Stomach smooth muscle (tissue), 2 donors: ENCODE measurements around the gene MDH2.
"Not testable (repeated sequence)": the region's sequence is repeated elsewhere in the genome, so short reads cannot be mapped to it uniquely, and the experiment has no call there.

ENCODE experiments used
- H3K27ac ChIP-seq: one replicate; pipeline ENCODE4 v1.7.0; 2013; ENCODE audit warnings: mild to moderate bottlenecking, low read length, inconsistent platforms
- H3K27me3 ChIP-seq, 2 donors: one replicate each; pipeline ENCODE4 v1.7.0; 2013; ENCODE audit warnings: low read length in 2 of 2; ENCODE audit not compliant: insufficient read depth in 2 of 2, control insufficient read depth in 1 of 2
- H3K36me3 ChIP-seq, 2 donors: one replicate each; pipeline ENCODE4 v1.7.0; 2013; ENCODE audit warnings: low read length in 2 of 2; ENCODE audit not compliant: control insufficient read depth in 2 of 2, insufficient read depth in 2 of 2
- H3K4me1 ChIP-seq: one replicate; pipeline ENCODE4 v1.7.0; 2013; ENCODE audit warnings: low read length; ENCODE audit not compliant: control insufficient read depth, insufficient read depth
- H3K4me3 ChIP-seq, 2 donors: one replicate each; pipeline ENCODE4 v1.7.0; 2013; ENCODE audit warnings: low read length in 2 of 2
- H3K9ac ChIP-seq, 2 donors: one replicate each; pipeline ENCODE4 v1.7.0; 2013; ENCODE audit warnings: low read length in 2 of 2, mild to moderate bottlenecking in 1 of 2
- H3K9me3 ChIP-seq, 2 donors: one replicate each; pipeline ENCODE4 v1.7.0; 2013; ENCODE audit warnings: low read length in 2 of 2; ENCODE audit not compliant: control insufficient read depth in 2 of 2
- donor health status: healthy.
- donor health status: Pancreatic carcinoma.

Gene MDH2

GRCh38 chr7:76047305-76047810, 548 bp upstream of the MDH2 start:
- H3K4me1 ChIP-seq = peaks cover 31% of the 10 kb centered on the region
- peak overlapping the region; percentile 98 for H3K4me3 ChIP-seq

GRCh38 chr7:76048668-76048988, 722 bp downstream of the MDH2 start:
- peak overlapping the region; percentile 88 for H3K27ac ChIP-seq
- H3K4me1 ChIP-seq = peaks cover 36% of the 10 kb centered on the region
- no peaks in the 10 kb centered on the region for H3K27me3 ChIP-seq
- H3K9me3 ChIP-seq = no peaks in the 10 kb centered on the region
- peak overlapping the region; percentile 98 for H3K9ac ChIP-seq
- H3K36me3 ChIP-seq = peaks cover 0 to 6% of the 10 kb centered on the region in 2 donors
- H3K4me3 ChIP-seq = peak overlapping the region; percentile 98

More at GRCh38 chr7:76047305-76047810, 548 bp upstream of the MDH2 start:
- peaks cover 0 to 6% of the 10 kb centered on the region in 2 donors for H3K36me3 ChIP-seq
- no peaks in the 10 kb centered on the region for H3K27me3 ChIP-seq
- no peaks in the 10 kb centered on the region for H3K9me3 ChIP-seq
- H3K9ac ChIP-seq = peak overlapping the region; percentile 98
- peak overlapping the region; percentile 88 for H3K27ac ChIP-seq

- Histone ChIP-seq H3K27ac (peak overlapping the region; percentile 88), H3K4me1 (peaks cover 42% of the 10 kb centered on the region), H3K4me3 (peak overlapping the region in 1 of 2 donors; percentile 52), H3K27me3 (no peaks in the 10 kb centered on the region), H3K9ac (no peak overlapping the region), H3K9me3 (no peaks in the 10 kb centered on the region), H3K36me3 (peaks cover 3 to 6% of the 10 kb centered on the region in 2 donors)
Measured at GRCh38 chr7:76049295-76049694, 1.4 kb downstream of the MDH2 start.

- H3K27ac ChIP-seq = no peak overlapping the region
- H3K36me3 ChIP-seq = peaks cover 5 to 6% of the 10 kb centered on the region in 2 donors
- H3K27me3 ChIP-seq = no peaks in the 10 kb centered on the region
- H3K4me3 ChIP-seq = no peak overlapping the region
- H3K9ac ChIP-seq = no peak overlapping the region
- peaks cover 46% of the 10 kb centered on the region for H3K4me1 ChIP-seq
- H3K9me3 ChIP-seq = no peaks in the 10 kb centered on the region
Measured at GRCh38 chr7:76050545-76050944, 2.6 kb downstream of the MDH2 start.

GRCh38 chr7:76051840-76052239, 3.9 kb downstream of the MDH2 start:
- Histone ChIP-seq H3K4me1 (peaks cover 39% of the 10 kb centered on the region), H3K27ac (no peak overlapping the region), H3K4me3 (no peak overlapping the region), H3K27me3 (no peaks in the 10 kb centered on the region), H3K9me3 (no peaks in the 10 kb centered on the region), H3K9ac (no peak overlapping the region), H3K36me3 (peaks cover 6 to 8% of the 10 kb centered on the region in 2 donors)

GRCh38 chr7:76052681-76053080, 4.8 kb downstream of the MDH2 start:
- Histone ChIP-seq H3K36me3 (peaks cover 14 to 17% of the 10 kb centered on the region in 2 donors), H3K4me1 (peaks cover 33% of the 10 kb centered on the region)
- H3K4me3 ChIP-seq, H3K27ac ChIP-seq, H3K9me3 ChIP-seq, H3K9ac ChIP-seq, H3K27me3 ChIP-seq: not testable (repeated sequence)

GRCh38 chr7:76053461-76053860, 5.6 kb downstream of the MDH2 start:
- no peak overlapping the region for H3K4me3 ChIP-seq
- H3K27ac ChIP-seq = no peak overlapping the region
- H3K36me3 ChIP-seq = peaks cover 21 to 25% of the 10 kb centered on the region in 2 donors
- no peaks in the 10 kb centered on the region for H3K9me3 ChIP-seq
- peak overlapping the region in 1 of 2 donors; percentile 47 for H3K9ac ChIP-seq
- peaks cover 33% of the 10 kb centered on the region for H3K4me1 ChIP-seq
- H3K27me3 ChIP-seq = no peaks in the 10 kb centered on the region

GRCh38 chr7:76054123-76055120, 6.5 kb downstream of the MDH2 start:
- Histone ChIP-seq H3K27me3 (no peaks in the 10 kb centered on the region), H3K9me3 (no peaks in the 10 kb centered on the region), H3K4me3 (peak overlapping the region in 1 of 2 donors; percentile 15), H3K36me3 (peaks cover 31 to 33% of the 10 kb centered on the region in 2 donors), H3K27ac (peak overlapping the region; percentile 6), H3K4me1 (peaks cover 26% of the 10 kb centered on the region), H3K9ac (peak overlapping the region in 1 of 2 donors; percentile 47)

- peaks cover 16% of the 10 kb centered on the region for H3K4me1 ChIP-seq
Measured at GRCh38 chr7:76056241-76056640, 8.3 kb downstream of the MDH2 start.

GRCh38 chr7:76057103-76057812, 9.4 kb downstream of the MDH2 start:
- no peak overlapping the region for H3K9ac ChIP-seq
- peaks cover 16% of the 10 kb centered on the region for H3K4me1 ChIP-seq
- H3K36me3 ChIP-seq = peaks cover 53 to 61% of the 10 kb centered on the region in 2 donors
- no peak overlapping the region for H3K4me3 ChIP-seq
- no peak overlapping the region for H3K27ac ChIP-seq
- no peaks in the 10 kb centered on the region for H3K9me3 ChIP-seq
- H3K27me3 ChIP-seq = no peaks in the 10 kb centered on the region

More at GRCh38 chr7:76056241-76056640, 8.3 kb downstream of the MDH2 start:
- H3K4me3 ChIP-seq = no peak overlapping the region
- no peaks in the 10 kb centered on the region for H3K9me3 ChIP-seq
- no peak overlapping the region for H3K9ac ChIP-seq
- peaks cover 49 to 51% of the 10 kb centered on the region in 2 donors for H3K36me3 ChIP-seq
- no peaks in the 10 kb centered on the region for H3K27me3 ChIP-seq
- no peak overlapping the region for H3K27ac ChIP-seq
